MCF 10A (cell line): ENCODE results near the gene CD9. TPM values are rescaled to one million over a fixed set of nuclear protein-coding genes. Genes with fewer than 3 reads are reported as not detected.
A peak's percentile ranks its signal among the peaks of the same experiment; 100 is the strongest.

Source experiments
- BruUV-seq: library from RNA; stranded (reverse); fragments of 400-500 nt; replicated peaks from 2 replicates; lab custom pipeline; 2021; lab: Mats Ljungman, UMichigan
- CTCF ChIA-PET: fragments of 300-600 bp; sonication (Branson Sonifier 250); formaldehyde crosslinking; extraction: SDS; loops from one replicate; lab custom pipeline; 2021; ENCODE audit warnings: antibody characterized with exemption, inconsistent platforms; lab: Yijun Ruan, JAX
- POLR2A ChIA-PET: fragments of 300-600, 350-650 bp; sonication (Branson Sonifier 250); formaldehyde crosslinking; extraction: SDS; loops from one replicate; lab custom pipeline; 2020; ENCODE audit warnings: antibody characterized with exemption, inconsistent platforms; lab: Yijun Ruan, JAX
- DNase-seq: peaks from one replicate; pipeline ENCODE4 v3.0.0-alpha.2; 2018; ENCODE audit not compliant: unreplicated experiment
- H3K27ac Mint-ChIP-seq: one replicate; pipeline ENCODE4 v1.8.0; 2022; ENCODE audit warnings: mild to moderate bottlenecking, low read depth, mixed read lengths; ENCODE audit not compliant: unreplicated experiment
- H3K27me3 Mint-ChIP-seq: one replicate; pipeline ENCODE4 v1.8.0; 2022; ENCODE audit warnings: mixed read lengths; ENCODE audit not compliant: insufficient read depth, unreplicated experiment
- H3K36me3 Mint-ChIP-seq: one replicate; pipeline ENCODE4 v1.8.0; 2022; ENCODE audit warnings: mild to moderate bottlenecking, moderate library complexity, mixed read lengths; ENCODE audit not compliant: insufficient read depth, unreplicated experiment
- H3K4me1 Mint-ChIP-seq: one replicate; pipeline ENCODE4 v1.8.0; 2022; ENCODE audit warnings: mixed read lengths; ENCODE audit not compliant: insufficient read depth, unreplicated experiment
- H3K4me3 Mint-ChIP-seq: one replicate; pipeline ENCODE4 v1.8.0; 2022; ENCODE audit warnings: mild to moderate bottlenecking, moderate library complexity, mixed read lengths; ENCODE audit not compliant: unreplicated experiment
- H3K9me3 Mint-ChIP-seq: one replicate; pipeline ENCODE4 v1.8.0; 2022; ENCODE audit warnings: mixed read lengths; ENCODE audit not compliant: unreplicated experiment
- CTCF ChIP-seq: fragments of 200-600 bp; IDR thresholded peaks from one replicate; pipeline ENCODE4 v1.8.0; 2022; ENCODE audit warnings: antibody characterized with exemption, mild to moderate bottlenecking; ENCODE audit not compliant: unreplicated experiment
- intact Hi-C: fragments of 100-400 bp; cut with micrococcal nuclease; formaldehyde crosslinking; loops from 2 replicates; pipeline ENCODE4 v1.14.1; 2022
- total RNA-seq: library from RNA; stranded (reverse); gene quantifications from 2 replicates; pipeline ENCODE4 v1.2.3, GENCODE V29; 2022

The CD9 gene
- total RNA-seq, 1 experiment from 2014 or later: 31.1 TPM

- DNase-seq: no peak
- H3K9me3 Mint-ChIP-seq: no peaks in the 10 kb centered on the region
- peaks cover 34% of the 10 kb centered on the region for H3K4me1 Mint-ChIP-seq
- H3K36me3 Mint-ChIP-seq: no peaks in the 10 kb centered on the region
- no peak for TF ChIP-seq CTCF
- no peak overlapping the region for H3K27ac Mint-ChIP-seq
- intact Hi-C loops: loop anchor here (5.0 kb wide), 1 partner anchor 34 kb away; no protein-coding TSS in a partner anchor
- CTCF ChIA-PET: interaction anchor here (0.6 to 14.5 kb wide), 4 partner anchors 9 to 87 kb away, joined by 3 to 369 read pairs (median 106); no protein-coding TSS in a partner anchor
- H3K4me3 Mint-ChIP-seq: no peak overlapping the region
- no TSS peak for BruUV-seq
- H3K27me3 Mint-ChIP-seq: no peaks in the 10 kb centered on the region
- POLR2A ChIA-PET: interaction anchor here (1.0 to 1.9 kb wide), 2 partner anchors 28 to 86 kb away, joined by 3 to 4 read pairs; no protein-coding TSS in a partner anchor
Measured at GRCh38 chr12:6198556-6198955, 1.6 kb upstream of the CD9 start.

GRCh38 chr12:6198985-6199530, 1.1 kb upstream of the CD9 start:
- intact Hi-C loops: loop anchor here (5.0 kb wide), 1 partner anchor 33 kb away; no protein-coding TSS in a partner anchor
- H3K27me3 Mint-ChIP-seq: no peaks in the 10 kb centered on the region
- H3K27ac Mint-ChIP-seq: no peak overlapping the region
- POLR2A ChIA-PET: interaction anchor here (0.5 to 7.5 kb wide), 5 partner anchors 13 to 653 kb away, joined by 3 to 116 read pairs (median 4); no protein-coding TSS in a partner anchor
- BruUV-seq: no TSS peak
- CTCF ChIA-PET: interaction anchor here (0.6 to 14.5 kb wide), 4 partner anchors 9 to 86 kb away, joined by 3 to 369 read pairs (median 106); no protein-coding TSS in a partner anchor
- no peaks in the 10 kb centered on the region for H3K36me3 Mint-ChIP-seq
- TF ChIP-seq CTCF: no peak
- H3K9me3 Mint-ChIP-seq: no peaks in the 10 kb centered on the region
- H3K4me3 Mint-ChIP-seq: peak overlapping the region; percentile 74
- no peak for DNase-seq
- H3K4me1 Mint-ChIP-seq: peaks cover 29% of the 10 kb centered on the region

GRCh38 chr12:6199531-6200255, 507 bp upstream of the CD9 start:
- Mint-ChIP-seq H3K4me3 (peak overlapping the region; percentile 74), H3K4me1 (peaks cover 28% of the 10 kb centered on the region), H3K9me3 (no peaks in the 10 kb centered on the region), H3K36me3 (no peaks in the 10 kb centered on the region), H3K27me3 (no peaks in the 10 kb centered on the region), H3K27ac (no peak overlapping the region)
- intact Hi-C loops: loop anchor here (1.0 to 5.0 kb wide), 3 partner anchors 17 to 79 kb away; no protein-coding TSS in a partner anchor
- TF ChIP-seq CTCF: no peak
- ChIA-PET CTCF (interaction anchor here (0.5 to 14.5 kb wide), 5 partner anchors 11 to 86 kb away, joined by 3 to 369 read pairs (median 73); no protein-coding TSS in a partner anchor), POLR2A (interaction anchor here (0.5 to 7.5 kb wide), 10 partner anchors 13 to 653 kb away, joined by 3 to 116 read pairs (median 15); no protein-coding TSS in a partner anchor)
- no TSS peak for BruUV-seq
- no peak for DNase-seq
